GM23248 (cell line): ENCODE results near the gene DDX59. TPM values are rescaled to one million over a fixed set of nuclear protein-coding genes. Genes with fewer than 3 reads are reported as not detected.

Experiments used
- DNase-seq: peaks from one replicate; pipeline ENCODE4 v3.0.0-alpha.2; 2015
- H2AFZ ChIP-seq: fragments of 200-600 bp; sonication (generic); 2 replicates; pipeline ENCODE4 v1.6.1; 2016; ENCODE audit warnings: antibody characterized with exemption
- H3F3A ChIP-seq: fragments of 200-600 bp; sonication (generic); 2 replicates; pipeline ENCODE4 v1.6.1; 2016; ENCODE audit warnings: mild to moderate bottlenecking, antibody characterized with exemption, mixed run types; ENCODE audit not compliant: insufficient read depth
- H3K27ac ChIP-seq: fragments of 200-600 bp; sonication (generic); 2 replicates; pipeline ENCODE4 v1.5.1; 2016; ENCODE audit warnings: mild to moderate bottlenecking
- H3K27me3 ChIP-seq: fragments of 200-600 bp; sonication (generic); replicated peaks from 2 replicates; pipeline ENCODE4 v1.6.1; 2016; ENCODE audit warnings: mild to moderate bottlenecking; ENCODE audit not compliant: insufficient read depth
- H3K36me3 ChIP-seq: fragments of 200-600 bp; sonication (generic); 2 replicates; pipeline ENCODE4 v1.6.1; 2016; ENCODE audit warnings: low read depth, mild to moderate bottlenecking
- H3K4me1 ChIP-seq: fragments of 200-600 bp; sonication (generic); 2 replicates; pipeline ENCODE4 v1.6.1; 2016; ENCODE audit warnings: mild to moderate bottlenecking; ENCODE audit not compliant: insufficient read depth
- H3K4me2 ChIP-seq: fragments of 200-600 bp; sonication (generic); one replicate; pipeline ENCODE4 v1.6.1; 2016; ENCODE audit warnings: mild to moderate bottlenecking; ENCODE audit not compliant: unreplicated experiment
- H3K4me3 ChIP-seq: fragments of 200-600 bp; sonication (generic); 2 replicates; pipeline ENCODE4 v1.5.1; 2016; ENCODE audit warnings: mild to moderate bottlenecking
- H3K79me2 ChIP-seq: fragments of 200-600 bp; sonication (generic); 2 replicates; pipeline ENCODE4 v1.6.1; 2016; ENCODE audit warnings: mild to moderate bottlenecking; ENCODE audit not compliant: insufficient read depth
- H3K9ac ChIP-seq: fragments of 200-600 bp; sonication (generic); 2 replicates; pipeline ENCODE4 v1.6.1; 2016; ENCODE audit warnings: mild to moderate bottlenecking
- H3K9me2 ChIP-seq: fragments of 200-600 bp; sonication (generic); 2 replicates; pipeline ENCODE4 v1.6.1; 2016; ENCODE audit warnings: mixed run types, mild to moderate bottlenecking, moderate library complexity; ENCODE audit not compliant: insufficient read depth
- H3K9me3 ChIP-seq: fragments of 200-600 bp; sonication (generic); one replicate; pipeline ENCODE4 v1.6.1; 2017; ENCODE audit warnings: low read depth
- H4K20me1 ChIP-seq: fragments of 200-600 bp; sonication (generic); 2 replicates; pipeline ENCODE4 v1.6.0; 2016; ENCODE audit not compliant: insufficient read depth
- EZH2 ChIP-seq: fragments of 200-600 bp; sonication (generic); IDR thresholded peaks from 2 replicates; pipeline ENCODE4 v1.6.1; 2018; ENCODE audit warnings: antibody characterized with exemption, mild to moderate bottlenecking; ENCODE audit not compliant: insufficient read depth, poor library complexity, severe bottlenecking
- EZH2phosphoT487 ChIP-seq: fragments of 200-600 bp; sonication (generic); IDR thresholded peaks from 2 replicates; pipeline ENCODE4 v1.6.1; 2018; ENCODE audit warnings: antibody characterized with exemption, moderate library complexity, mild to moderate bottlenecking, low read depth; ENCODE audit not compliant: insufficient read depth
- WGBS, 2 experiments: methylation state at CpG; one replicate each; pipeline ENCODE4 v1.1.6; 2015 to 2017; ENCODE audit warnings: low lambda C conversion rate in 2 of 2, low coverage in 1 of 2; ENCODE audit errors: missing lambda C conversion rate in 2 of 2; 5-methylcytosine and 5-hydroxymethylcytosine counted together
- in situ Hi-C: fragments of 300-500 bp; cut with MboI; formaldehyde crosslinking; loops from 2 replicates; pipeline ENCODE4 v1.15.0; 2020
- polyA plus RNA-seq: library from polyadenylated mRNA; unstranded; fragments of >200 nt; fragmentation: Nextera tagmentation; extraction: Ambion mirVana; gene quantifications from 2 replicates; pipeline ENCODE4 v1.2.1, GENCODE V29; 2016
- total RNA-seq: library from RNA; depleted of rRNA; stranded (reverse); fragments of >200 nt; shearing (Covaris generic); gene quantifications from 2 replicates; pipeline ENCODE4 v1.2.3, GENCODE V29; 2014; rRNA removed

Gene DDX59
- total and polyA plus RNA-seq, 2 experiments from 2014 or later: 12.2 to 14.2 TPM

DNA sequence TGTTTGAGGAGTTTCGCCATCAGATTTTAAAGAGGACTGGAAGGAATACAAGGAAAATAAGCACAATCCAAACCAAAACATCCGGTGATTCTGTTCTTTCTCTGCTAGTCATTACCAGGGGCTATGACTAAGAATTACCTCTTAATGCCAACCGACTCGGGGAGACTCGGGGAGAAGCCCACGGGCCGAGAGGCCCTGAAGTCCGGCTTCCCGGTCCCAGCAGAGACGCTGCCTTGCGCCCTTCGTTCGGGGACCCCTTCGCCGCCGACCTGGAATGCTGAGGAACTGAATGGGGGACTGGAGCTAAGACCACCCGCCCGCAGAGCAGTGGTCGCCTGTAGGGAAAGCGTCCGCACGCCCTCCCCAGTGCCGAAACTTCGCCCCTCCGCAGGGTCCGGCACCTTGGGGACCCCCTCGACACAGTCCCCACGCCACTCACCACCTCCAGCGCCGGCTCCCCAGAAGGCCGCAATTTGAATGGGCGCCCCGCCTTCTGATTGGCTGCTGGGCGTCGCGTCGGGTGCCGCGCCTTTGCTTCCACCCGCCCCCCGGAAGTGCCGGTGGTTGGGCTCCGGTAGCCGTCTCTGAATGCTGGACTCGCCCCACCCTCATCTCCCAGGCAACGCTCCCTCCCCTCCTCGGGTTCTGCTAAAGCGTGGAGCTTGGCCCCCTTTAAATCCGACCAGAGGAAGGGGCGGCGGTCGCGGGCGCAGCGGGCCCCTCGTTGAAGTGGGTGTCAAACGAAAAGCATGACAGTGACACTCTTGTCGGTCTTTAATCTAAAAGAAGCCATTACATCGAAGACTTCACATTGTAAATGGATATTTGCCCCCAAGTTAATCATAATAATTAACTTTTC lies 49.2 kb downstream of the DDX59 start, which contains the start of gene KIF14:
KIF14 (minus strand) TSS at position 479 of the 859 bp plus-strand sequence. CDS start 2,028 bp downstream, outside the sequence.
- Histone ChIP-seq H3K9ac (peak within 1 kb of the TSS; percentile 92), H3K9me2 (no peaks in the 10 kb centered on the region), H3K4me3 (peak within 1 kb of the TSS; percentile 94), H3K79me2 (peaks cover 21% of the 10 kb centered on the region), H4K20me1 (no peaks in the 10 kb centered on the region), H3K27ac (peak within 1 kb of the TSS; percentile 81), H3K4me1 (peaks cover 15% of the 10 kb centered on the region), H3K9me3 (no peaks in the 10 kb centered on the region), H3F3A (0 out of 2 replicates have a peak, but pooled peaks cover 8% of the 10 kb centered on the region), H3K27me3 (no peaks in the 10 kb centered on the region), H2AFZ (peak within 1 kb of the TSS; percentile 99), H3K36me3 (no peaks in the 10 kb centered on the region), H3K4me2 (peak within 1 kb of the TSS; percentile 91)
- in situ Hi-C loops: no loop called here
- TF ChIP-seq EZH2 (no peak), EZH2phosphoT487 (no peak)
- DNase-seq: peak; percentile 98
- WGBS, 2 experiments: 1 to 2% methylated on average over 48 to 54 of the region's 59 CpGs

DNA sequence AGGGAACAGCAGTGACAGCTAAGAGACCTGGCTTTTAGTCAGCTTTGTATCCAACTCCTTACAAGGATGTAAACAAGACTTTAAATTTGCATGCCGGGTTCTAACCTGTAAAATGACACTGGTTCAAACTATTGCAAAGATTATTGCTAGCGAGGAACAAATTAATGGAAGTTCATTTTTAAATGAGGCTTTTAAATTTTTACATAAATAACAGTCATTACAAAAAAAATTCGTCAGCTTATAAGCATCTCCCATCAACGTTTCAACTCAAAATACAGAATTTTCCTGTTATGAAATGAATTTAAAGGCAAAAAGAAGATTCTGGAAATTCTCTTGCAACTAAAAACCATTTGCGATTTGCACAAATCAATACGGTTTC lies 49.8 kb downstream of the DDX59 start:
- peak overlapping the region; percentile 91 for H3K4me2 ChIP-seq
- no peaks in the 10 kb centered on the region for H4K20me1 ChIP-seq
- in situ Hi-C loops: no loop called here
- H3K9me3 ChIP-seq: no peaks in the 10 kb centered on the region
- no peaks in the 10 kb centered on the region for H3K9me2 ChIP-seq
- peaks cover 9% of the 10 kb centered on the region for H3K4me1 ChIP-seq
- H3F3A ChIP-seq: 0 out of 2 replicates have a peak, but pooled peaks cover 4% of the 10 kb centered on the region
- peak overlapping the region; percentile 92 for H3K9ac ChIP-seq
- no peaks in the 10 kb centered on the region for H3K36me3 ChIP-seq
- TF ChIP-seq EZH2: no peak
- TF ChIP-seq EZH2phosphoT487: no peak
- H3K27me3 ChIP-seq: no peaks in the 10 kb centered on the region
- WGBS, 2 experiments: 7 to 8% methylated on average over 6 of the region's 6 CpGs
- H2AFZ ChIP-seq: peak overlapping the region; percentile 99
- H3K4me3 ChIP-seq: peak overlapping the region; percentile 94
- H3K27ac ChIP-seq: peak overlapping the region; percentile 81
- DNase-seq: peak; percentile 10
- H3K79me2 ChIP-seq: peaks cover 21% of the 10 kb centered on the region

DNA sequence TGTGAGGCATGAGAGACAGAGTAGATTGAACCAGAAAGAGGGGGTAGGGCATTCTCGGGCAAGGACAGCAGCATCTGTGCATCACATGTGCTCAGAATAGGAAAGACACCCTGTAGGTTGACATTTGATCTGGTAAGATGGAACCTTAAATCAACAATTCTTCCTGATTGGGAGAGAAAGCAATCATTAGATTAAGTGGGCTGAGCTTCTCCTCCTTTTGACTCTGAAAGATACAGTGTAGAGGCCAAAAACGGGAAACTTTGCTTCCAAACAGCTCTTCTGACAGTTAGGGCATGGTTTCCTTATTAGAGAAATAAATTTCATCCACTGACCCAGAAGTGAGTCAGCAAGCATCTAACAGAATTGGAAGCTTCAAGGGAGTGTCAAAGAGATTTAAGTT lies 58.9 kb downstream of the DDX59 start:
- peak overlapping the region; percentile 11; the same call in 1 of the 2 replicates for H3K4me3 ChIP-seq
- H3K9ac ChIP-seq: peak overlapping the region; percentile 12; the same call in 1 of the 2 replicates
- peak overlapping the region; percentile 43 for H3K27ac ChIP-seq
- H3K4me1 ChIP-seq: peaks cover 12% of the 10 kb centered on the region
- H3K79me2 ChIP-seq: no peaks in the 10 kb centered on the region
- no peaks in the 10 kb centered on the region for H3K9me2 ChIP-seq
- no peaks in the 10 kb centered on the region for H3K27me3 ChIP-seq
- no peaks in the 10 kb centered on the region for H4K20me1 ChIP-seq
- peak overlapping the region; percentile 58 for H3K4me2 ChIP-seq
- peak; percentile 53 for DNase-seq
- H3F3A ChIP-seq: peaks cover 15% of the 10 kb centered on the region
- H2AFZ ChIP-seq: peak overlapping the region; percentile 79
- 2 to 8% methylated on average over 2 of the region's 2 CpGs for WGBS, 2 experiments
- in situ Hi-C loops: no loop called here
- H3K36me3 ChIP-seq: no peaks in the 10 kb centered on the region
- no peaks in the 10 kb centered on the region for H3K9me3 ChIP-seq
- TF ChIP-seq EZH2phosphoT487: no peak
- TF ChIP-seq EZH2: no peak

DNA sequence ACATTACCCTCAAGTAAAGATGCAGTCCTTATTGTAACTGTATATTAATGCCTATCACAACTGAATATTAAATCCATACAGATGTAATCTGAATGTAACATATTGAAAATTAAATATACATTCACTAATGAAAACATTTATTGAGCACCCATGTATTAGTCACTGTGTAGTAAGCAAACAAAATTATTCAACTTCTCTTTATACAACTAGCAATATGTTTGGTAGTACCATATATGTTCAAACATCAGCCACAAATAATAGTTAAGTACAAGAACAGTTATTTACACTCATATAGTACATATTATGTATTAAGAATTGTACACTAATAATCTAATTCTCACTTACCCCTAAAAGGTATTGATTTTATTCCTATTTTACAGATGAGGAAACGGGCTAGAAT lies 67.1 kb downstream of the DDX59 start:
- no peaks in the 10 kb centered on the region for H4K20me1 ChIP-seq
- H3K4me1 ChIP-seq: no peaks in the 10 kb centered on the region
- TF ChIP-seq EZH2 (no peak), EZH2phosphoT487 (no peak)
- H3K36me3 ChIP-seq: peaks cover 16% of the 10 kb centered on the region; the same call in 1 of the 2 replicates
- H3K79me2 ChIP-seq: no peaks in the 10 kb centered on the region
- no peak overlapping the region for H2AFZ ChIP-seq
- no peak overlapping the region for H3K27ac ChIP-seq
- 98 to 100% methylated on average over 1 of the region's 1 CpG for WGBS, 2 experiments
- H3K4me2 ChIP-seq: no peak overlapping the region
- in situ Hi-C loops: no loop called here
- H3K9me3 ChIP-seq: no peaks in the 10 kb centered on the region
- H3K4me3 ChIP-seq: no peak overlapping the region
- H3K9me2 ChIP-seq: no peaks in the 10 kb centered on the region
- no peak for DNase-seq
- no peaks in the 10 kb centered on the region for H3K27me3 ChIP-seq
- H3F3A ChIP-seq: no peaks in the 10 kb centered on the region
- H3K9ac ChIP-seq: no peak overlapping the region

Other genes with a start within 250 kb of the DDX59 start
- gene KIF14, start 49.2 kb downstream of the DDX59 start, total RNA-seq: 5.1 and 5.4 TPM in 2 replicates
- 2.2 and 2.3 TPM in 2 replicates for gene KIF14, start 49.2 kb downstream of the DDX59 start, polyA plus RNA-seq
- gene CAMSAP2, start 69.0 kb upstream of the DDX59 start, total RNA-seq: 28.7 and 52.6 TPM in 2 replicates
- gene CAMSAP2, start 69.0 kb upstream of the DDX59 start, polyA plus RNA-seq: 9.9 and 10.9 TPM in 2 replicates
- not detected in 2 replicates for gene GPR25, start 203.1 kb upstream of the DDX59 start, total RNA-seq
- gene GPR25, start 203.1 kb upstream of the DDX59 start, polyA plus RNA-seq: not detected in 2 replicates
- not detected in 2 replicates for gene INAVA, start 225.0 kb upstream of the DDX59 start, total RNA-seq
- gene INAVA, start 225.0 kb upstream of the DDX59 start, polyA plus RNA-seq: not detected in 2 replicates